ENCODE data around the gene ZC3H4.

ZC3H4 gene

DNA sequence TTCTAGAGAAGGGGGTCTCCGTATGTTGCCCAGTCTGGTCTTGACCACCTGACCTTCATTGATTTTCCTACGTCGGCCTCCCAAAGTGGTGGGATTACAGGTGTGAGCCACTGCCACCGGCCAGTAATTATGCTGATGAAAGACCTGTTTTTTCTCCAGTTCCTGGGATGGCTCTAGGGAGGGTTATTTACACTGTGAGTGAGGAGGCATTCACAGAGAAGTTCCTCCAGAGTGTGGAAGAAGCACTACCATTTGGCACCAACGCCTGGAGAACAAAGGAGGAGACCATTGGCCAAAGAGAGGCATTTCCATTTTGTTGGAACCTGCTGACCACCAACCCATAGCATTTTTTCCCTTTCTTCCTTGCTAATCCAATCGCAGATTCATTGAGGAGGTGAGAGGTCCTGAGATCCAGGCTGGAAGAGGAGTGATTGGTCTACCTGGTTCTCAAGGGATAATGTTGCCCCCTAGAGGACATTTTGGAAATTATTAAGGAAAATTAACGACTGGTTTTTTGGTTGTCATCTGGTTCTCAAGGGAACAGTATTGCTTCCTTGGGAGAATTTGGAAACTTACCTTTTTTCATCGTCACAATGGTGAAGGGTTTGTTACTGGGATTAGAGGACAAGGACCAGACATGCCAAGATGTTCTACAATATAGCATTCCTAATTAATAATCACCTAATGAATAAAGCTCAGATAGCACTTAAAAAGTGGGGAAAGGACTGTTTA, 11.5 kb upstream of the ZC3H4 start:
- no peak for DNase-seq (ENCODE audit: low read depth)
- TF ChIP-seq, protein P1, sequence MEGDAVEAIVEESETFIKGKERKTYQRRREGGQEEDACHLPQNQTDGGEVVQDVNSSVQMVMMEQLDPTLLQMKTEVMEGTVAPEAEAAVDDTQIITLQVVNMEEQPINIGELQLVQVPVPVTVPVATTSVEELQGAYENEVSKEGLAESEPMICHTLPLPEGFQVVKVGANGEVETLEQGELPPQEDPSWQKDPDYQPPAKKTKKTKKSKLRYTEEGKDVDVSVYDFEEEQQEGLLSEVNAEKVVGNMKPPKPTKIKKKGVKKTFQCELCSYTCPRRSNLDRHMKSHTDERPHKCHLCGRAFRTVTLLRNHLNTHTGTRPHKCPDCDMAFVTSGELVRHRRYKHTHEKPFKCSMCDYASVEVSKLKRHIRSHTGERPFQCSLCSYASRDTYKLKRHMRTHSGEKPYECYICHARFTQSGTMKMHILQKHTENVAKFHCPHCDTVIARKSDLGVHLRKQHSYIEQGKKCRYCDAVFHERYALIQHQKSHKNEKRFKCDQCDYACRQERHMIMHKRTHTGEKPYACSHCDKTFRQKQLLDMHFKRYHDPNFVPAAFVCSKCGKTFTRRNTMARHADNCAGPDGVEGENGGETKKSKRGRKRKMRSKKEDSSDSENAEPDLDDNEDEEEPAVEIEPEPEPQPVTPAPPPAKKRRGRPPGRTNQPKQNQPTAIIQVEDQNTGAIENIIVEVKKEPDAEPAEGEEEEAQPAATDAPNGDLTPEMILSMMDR (IDR thresholded peaks at IDR 0.05; ENCODE audit: low read depth, low read length, missing control alignments), result peak; percentile 58
- no peak overlapping the region for H3K4me3 ChIP-seq (ENCODE audit: low read depth, low read length)

DNA sequence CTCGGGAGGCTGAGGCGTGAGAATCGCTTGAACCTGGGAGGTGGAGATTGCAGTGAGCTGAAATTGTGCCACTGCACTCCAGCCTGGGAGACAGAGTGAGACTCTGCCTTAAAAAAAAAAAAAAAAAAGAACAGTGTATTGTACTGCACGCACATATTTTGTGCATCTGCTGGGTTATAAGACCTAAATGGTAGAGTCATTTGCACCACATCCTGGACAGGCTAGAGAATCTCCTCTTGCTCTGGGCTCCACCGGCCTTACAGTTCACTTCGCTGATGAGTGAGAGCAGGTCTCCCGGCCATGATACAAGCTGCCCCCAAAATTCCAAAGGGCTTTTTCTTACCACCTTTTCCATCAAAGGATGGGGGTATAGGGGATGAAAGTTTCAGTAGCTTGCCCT, 9.8 kb upstream of the ZC3H4 start:
- TF ChIP-seq, protein P1 (IDR thresholded peaks at IDR 0.05; ENCODE audit: low read depth, low read length, missing control alignments), result no peak
- no peak overlapping the region for H3K4me3 ChIP-seq (ENCODE audit: low read depth, low read length)
- DNase-seq (ENCODE audit: low read depth), result no peak

DNA sequence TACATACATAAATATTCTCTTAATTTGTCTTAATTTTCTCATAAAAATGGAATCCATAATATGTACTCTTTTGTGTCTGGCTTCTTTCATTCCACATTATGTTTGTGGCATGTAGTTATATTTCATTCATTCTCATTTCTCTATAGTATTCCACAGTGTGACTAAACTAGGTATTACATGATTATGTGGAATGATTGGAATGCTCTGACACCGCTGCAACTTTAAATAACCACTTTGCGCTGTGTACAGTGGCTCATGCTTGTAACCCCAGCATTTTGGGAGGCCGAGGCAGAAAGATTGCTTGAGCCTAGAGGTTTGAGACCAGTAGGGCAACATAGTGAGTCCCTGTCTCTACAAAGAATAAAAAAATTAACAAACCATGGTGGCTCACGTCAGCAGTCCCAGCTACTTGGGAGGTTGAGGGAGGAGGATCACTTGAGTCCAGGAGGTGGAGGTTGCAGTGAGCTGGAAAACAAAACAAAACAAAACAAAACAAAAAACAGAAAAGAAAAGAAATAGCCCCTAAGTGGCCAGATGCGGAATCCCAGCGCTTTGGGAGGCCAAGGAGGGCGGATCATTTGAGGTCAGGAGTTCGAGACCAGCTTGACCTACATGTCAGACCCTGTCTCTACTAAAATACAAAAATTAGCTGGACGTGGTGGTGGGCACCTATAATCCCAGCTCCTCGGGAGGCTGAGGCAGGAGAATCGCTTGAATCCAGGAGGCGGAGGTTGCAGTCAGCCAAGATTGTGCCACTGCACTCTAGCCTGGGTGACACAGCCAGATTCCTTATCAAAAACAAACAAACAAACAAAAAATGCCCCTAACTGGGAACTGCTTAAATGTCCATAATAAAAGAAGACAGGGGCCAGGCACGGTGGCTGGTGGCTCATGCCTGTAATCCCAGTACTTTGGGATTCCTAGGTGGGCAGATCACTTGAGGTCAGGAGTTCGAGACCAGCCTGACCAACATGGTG, 9.1 kb upstream of the ZC3H4 start:
- no peak overlapping the region for H3K4me3 ChIP-seq (ENCODE audit: low read depth, low read length)
- TF ChIP-seq, protein P1 (IDR thresholded peaks at IDR 0.05; ENCODE audit: low read depth, low read length, missing control alignments), result no peak
- no peak for DNase-seq (ENCODE audit: low read depth)

DNA sequence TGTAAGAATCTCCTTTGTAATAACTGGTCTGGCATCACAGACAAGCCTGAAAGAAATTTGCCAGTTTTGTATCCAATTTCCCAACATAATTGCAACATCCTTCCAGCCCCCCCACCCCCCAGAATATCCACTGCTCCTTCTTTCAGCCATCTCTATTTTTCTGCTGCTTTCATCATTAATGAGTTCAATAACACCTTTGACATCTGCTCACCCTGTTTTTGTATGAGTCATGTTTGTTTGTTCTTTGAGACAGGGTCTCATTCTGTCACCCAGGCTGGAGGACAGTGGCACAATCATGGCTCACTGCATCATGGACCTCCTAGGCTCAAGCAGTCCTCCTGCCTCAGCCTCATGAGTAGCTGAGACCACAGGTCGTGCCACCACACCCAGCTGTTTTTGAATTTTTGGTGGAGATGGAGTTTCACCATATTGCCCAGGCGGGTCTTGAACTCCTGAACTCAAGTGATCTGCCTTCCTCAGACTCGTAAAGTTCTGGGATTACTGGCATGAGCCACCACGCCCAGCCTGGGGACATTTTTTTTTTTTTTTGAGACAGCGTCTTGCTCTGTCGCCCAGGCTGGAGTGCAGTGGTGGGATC, 7.0 kb upstream of the ZC3H4 start:
- no peak for DNase-seq (ENCODE audit: low read depth)
- TF ChIP-seq, protein P1 (IDR thresholded peaks at IDR 0.05; ENCODE audit: low read depth, low read length, missing control alignments), result no peak
- H3K4me3 ChIP-seq (ENCODE audit: low read depth, low read length), result no peak overlapping the region

DNA sequence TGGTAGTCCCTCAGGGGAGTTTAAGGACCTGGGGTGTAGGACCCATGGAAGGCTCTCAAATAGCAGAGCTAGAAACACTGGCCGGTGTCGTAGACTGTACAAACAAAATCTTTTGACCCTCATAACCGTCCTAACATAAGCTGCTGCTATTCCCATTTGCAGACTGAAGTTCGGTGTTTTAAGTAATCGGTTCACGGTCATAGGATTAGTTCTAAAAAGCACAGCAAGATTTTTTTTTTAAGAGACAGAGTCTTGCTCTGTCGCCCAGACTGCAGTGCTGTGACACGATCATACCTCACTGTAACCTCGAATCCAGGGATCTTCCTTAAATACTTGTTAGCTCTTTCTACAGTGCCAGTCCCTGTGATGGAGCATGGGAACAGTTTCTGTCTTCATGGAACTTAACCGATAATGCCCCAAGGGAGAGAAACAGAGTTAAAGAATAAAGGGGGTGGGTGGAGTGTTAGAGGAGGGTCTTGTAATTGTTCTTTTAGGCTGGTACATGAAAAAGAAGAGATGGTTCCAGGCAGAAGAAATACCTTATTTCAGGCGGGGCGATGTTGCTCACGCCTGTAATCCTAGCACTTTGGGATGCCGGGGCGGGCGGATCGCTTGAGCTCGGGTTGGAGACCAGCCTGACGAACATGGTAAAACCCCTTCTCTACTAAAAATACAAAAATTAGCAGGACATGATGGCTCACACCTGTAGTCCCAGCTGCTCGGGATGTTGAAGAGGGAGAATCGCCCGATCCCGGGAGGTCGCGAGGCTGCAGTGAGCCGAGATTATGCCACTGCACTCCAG, 475 bp upstream of the ZC3H4 start:
- DNase-seq (ENCODE audit: low read depth), result no peak
- H3K4me3 ChIP-seq (ENCODE audit: low read depth, low read length), result peak overlapping the region; percentile 65
- TF ChIP-seq, protein P1 (IDR thresholded peaks at IDR 0.05; ENCODE audit: low read depth, low read length, missing control alignments), result no peak

All from GM12864 (cell line).